Fibroblast of the aortic adventitia (primary cell): ENCODE results near the gene CFAP61. TPM values are rescaled to one million over a fixed set of nuclear protein-coding genes. Genes with fewer than 3 reads are reported as not detected.
A peak's percentile ranks its signal among the peaks of the same experiment; 100 is the strongest.

Experiments
- DNase-seq: peaks from one replicate; pipeline ENCODE4 v3.0.0-alpha.2; 2010; ENCODE audit warnings: low read depth
- H3K4me3 ChIP-seq: 2 replicates; pipeline ENCODE4 v1.5.1; 2011; ENCODE audit warnings: low read depth, mild to moderate bottlenecking, control low read depth, low read length, moderate library complexity
- CTCF ChIP-seq: IDR thresholded peaks from 2 replicates; pipeline ENCODE4 v1.5.1; 2011; ENCODE audit warnings: mild to moderate bottlenecking, low read length, control low read depth, inconsistent platforms; ENCODE audit not compliant: insufficient read depth
- total RNA-seq: library from RNA; depleted of rRNA; stranded (reverse); fragments of >200 nt; gene quantifications from 2 replicates; pipeline ENCODE4 v1.2.3, GENCODE V29; 2012; ENCODE audit warnings: low replicate concordance

CFAP61 gene
- total RNA-seq, 1 donor = 0.18 TPM

- no peak for TF ChIP-seq CTCF
- DNase-seq = peak; percentile 5
- no peak overlapping the region for H3K4me3 ChIP-seq
These were observed 33.5 kb downstream of the CFAP61 start for GRCh38 chr20:20085812-20086211.

- no peak for TF ChIP-seq CTCF
- no peak overlapping the region for H3K4me3 ChIP-seq
- DNase-seq = no peak
These were observed 36.7 kb downstream of the CFAP61 start for GRCh38 chr20:20089018-20089417.

GRCh38 chr20:20089939-20090338 is 37.6 kb downstream of the CFAP61 start:
- no peak for DNase-seq
- H3K4me3 ChIP-seq = no peak overlapping the region
- no peak for TF ChIP-seq CTCF

GRCh38 chr20:20092827-20093226 is 40.5 kb downstream of the CFAP61 start:
- DNase-seq = no peak
- no peak overlapping the region for H3K4me3 ChIP-seq
- no peak for TF ChIP-seq CTCF

GRCh38 chr20:20094410-20094809 is 42.1 kb downstream of the CFAP61 start:
- TF ChIP-seq CTCF = no peak
- DNase-seq = no peak
- H3K4me3 ChIP-seq = no peak overlapping the region

- no peak overlapping the region for H3K4me3 ChIP-seq
- no peak for DNase-seq
- TF ChIP-seq CTCF = no peak
These were observed 43.0 kb downstream of the CFAP61 start for GRCh38 chr20:20095114-20095872.

- no peak for TF ChIP-seq CTCF
- H3K4me3 ChIP-seq = no peak overlapping the region
- no peak for DNase-seq
These were observed 44.1 kb downstream of the CFAP61 start for GRCh38 chr20:20096421-20096820.
